ENCODE results near the gene ILF3. TPM values are rescaled to one million over a fixed set of nuclear protein-coding genes. Genes with fewer than 3 reads are reported as not detected.

ILF3 gene
- total and polyA plus RNA-seq, 2 experiments from 2014 or later = 573 to 616 TPM

- TF ChIP-seq, protein P1, sequence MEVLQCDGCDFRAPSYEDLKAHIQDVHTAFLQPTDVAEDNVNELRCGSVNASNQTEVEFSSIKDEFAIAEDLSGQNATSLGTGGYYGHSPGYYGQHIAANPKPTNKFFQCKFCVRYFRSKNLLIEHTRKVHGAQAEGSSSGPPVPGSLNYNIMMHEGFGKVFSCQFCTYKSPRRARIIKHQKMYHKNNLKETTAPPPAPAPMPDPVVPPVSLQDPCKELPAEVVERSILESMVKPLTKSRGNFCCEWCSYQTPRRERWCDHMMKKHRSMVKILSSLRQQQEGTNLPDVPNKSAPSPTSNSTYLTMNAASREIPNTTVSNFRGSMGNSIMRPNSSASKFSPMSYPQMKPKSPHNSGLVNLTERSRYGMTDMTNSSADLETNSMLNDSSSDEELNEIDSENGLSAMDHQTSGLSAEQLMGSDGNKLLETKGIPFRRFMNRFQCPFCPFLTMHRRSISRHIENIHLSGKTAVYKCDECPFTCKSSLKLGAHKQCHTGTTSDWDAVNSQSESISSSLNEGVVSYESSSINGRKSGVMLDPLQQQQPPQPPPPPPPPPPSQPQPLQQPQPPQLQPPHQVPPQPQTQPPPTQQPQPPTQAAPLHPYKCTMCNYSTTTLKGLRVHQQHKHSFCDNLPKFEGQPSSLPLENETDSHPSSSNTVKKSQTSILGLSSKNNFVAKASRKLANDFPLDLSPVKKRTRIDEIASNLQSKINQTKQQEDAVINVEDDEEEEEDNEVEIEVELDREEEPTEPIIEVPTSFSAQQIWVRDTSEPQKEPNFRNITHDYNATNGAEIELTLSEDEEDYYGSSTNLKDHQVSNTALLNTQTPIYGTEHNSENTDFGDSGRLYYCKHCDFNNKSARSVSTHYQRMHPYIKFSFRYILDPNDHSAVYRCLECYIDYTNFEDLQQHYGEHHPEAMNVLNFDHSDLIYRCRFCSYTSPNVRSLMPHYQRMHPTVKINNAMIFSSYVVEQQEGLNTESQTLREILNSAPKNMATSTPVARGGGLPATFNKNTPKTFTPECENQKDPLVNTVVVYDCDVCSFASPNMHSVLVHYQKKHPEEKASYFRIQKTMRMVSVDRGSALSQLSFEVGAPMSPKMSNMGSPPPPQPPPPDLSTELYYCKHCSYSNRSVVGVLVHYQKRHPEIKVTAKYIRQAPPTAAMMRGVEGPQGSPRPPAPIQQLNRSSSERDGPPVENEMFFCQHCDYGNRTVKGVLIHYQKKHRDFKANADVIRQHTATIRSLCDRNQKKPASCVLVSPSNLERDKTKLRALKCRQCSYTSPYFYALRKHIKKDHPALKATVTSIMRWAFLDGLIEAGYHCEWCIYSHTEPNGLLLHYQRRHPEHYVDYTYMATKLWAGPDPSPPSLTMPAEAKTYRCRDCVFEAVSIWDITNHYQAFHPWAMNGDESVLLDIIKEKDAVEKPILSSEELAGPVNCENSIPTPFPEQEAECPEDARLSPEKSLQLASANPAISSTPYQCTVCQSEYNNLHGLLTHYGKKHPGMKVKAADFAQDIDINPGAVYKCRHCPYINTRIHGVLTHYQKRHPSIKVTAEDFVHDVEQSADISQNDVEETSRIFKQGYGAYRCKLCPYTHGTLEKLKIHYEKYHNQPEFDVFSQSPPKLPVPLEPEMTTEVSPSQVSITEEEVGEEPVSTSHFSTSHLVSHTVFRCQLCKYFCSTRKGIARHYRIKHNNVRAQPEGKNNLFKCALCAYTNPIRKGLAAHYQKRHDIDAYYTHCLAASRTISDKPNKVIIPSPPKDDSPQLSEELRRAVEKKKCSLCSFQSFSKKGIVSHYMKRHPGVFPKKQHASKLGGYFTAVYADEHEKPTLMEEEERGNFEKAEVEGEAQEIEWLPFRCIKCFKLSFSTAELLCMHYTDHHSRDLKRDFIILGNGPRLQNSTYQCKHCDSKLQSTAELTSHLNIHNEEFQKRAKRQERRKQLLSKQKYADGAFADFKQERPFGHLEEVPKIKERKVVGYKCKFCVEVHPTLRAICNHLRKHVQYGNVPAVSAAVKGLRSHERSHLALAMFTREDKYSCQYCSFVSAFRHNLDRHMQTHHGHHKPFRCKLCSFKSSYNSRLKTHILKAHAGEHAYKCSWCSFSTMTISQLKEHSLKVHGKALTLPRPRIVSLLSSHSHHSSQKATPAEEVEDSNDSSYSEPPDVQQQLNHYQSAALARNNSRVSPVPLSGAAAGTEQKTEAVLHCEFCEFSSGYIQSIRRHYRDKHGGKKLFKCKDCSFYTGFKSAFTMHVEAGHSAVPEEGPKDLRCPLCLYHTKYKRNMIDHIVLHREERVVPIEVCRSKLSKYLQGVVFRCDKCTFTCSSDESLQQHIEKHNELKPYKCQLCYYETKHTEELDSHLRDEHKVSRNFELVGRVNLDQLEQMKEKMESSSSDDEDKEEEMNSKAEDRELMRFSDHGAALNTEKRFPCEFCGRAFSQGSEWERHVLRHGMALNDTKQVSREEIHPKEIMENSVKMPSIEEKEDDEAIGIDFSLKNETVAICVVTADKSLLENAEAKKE (CRISPR knock-in tag; IDR thresholded peaks at IDR 0.05) = no peak
- TF ChIP-seq CTCF (conservative IDR thresholded peaks at IDR 0.05; ENCODE audit: low read depth in 2 of 2) = no peak
These were observed 12.9 kb upstream of the ILF3 start (continued) for GRCh38 chr19:10641248-10641647.

DNA sequence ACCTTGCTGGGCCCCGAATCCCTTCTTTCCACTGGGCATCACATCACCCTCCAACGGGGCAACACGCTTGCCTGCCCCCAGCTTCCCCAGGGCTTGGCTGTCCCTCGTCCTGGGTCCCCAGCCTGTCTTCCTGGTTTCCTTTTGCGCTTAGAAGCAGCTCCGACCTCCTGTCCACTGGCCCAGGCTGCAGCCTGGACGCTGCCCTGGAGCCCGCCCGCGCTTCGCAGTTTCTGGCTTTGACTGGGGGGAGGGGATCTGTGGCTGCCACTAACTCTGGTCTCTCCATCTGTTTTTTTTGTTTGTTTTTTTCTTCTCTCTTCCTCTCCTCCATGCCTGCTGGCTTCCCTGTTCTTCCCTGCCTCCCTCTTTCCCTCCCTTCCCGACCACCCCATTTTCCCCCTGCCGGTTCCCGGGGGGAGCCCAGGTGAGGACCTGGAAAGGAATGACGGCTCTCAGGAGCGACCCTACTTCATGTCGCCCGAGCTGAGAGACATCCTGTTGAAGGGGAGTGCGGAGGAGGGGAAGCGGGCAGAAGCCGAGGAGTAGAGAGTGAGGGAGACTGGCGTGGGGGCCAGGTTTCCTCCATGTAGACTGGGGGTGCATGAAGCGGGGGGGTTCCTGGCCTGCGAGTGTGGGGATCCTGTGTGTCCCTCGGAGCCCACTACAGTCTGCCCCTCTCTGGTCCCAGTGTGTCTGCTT is 11.5 kb upstream of the ILF3 start:
- Histone ChIP-seq H3K4me1 (ENCODE audit: insufficient read depth) (peaks cover 19% of the 10 kb centered on the region), H3F3A (replicated peaks; ENCODE audit: low read depth) (peaks cover 16% of the 10 kb centered on the region; the same call in 1 of the 2 replicates), H3K9me2 (ENCODE audit: insufficient read depth) (no peaks in the 10 kb centered on the region), H2AFZ (no peak overlapping the region), H3K27me3 (ENCODE audit: insufficient read depth) (no peaks in the 10 kb centered on the region), H3K4me2 (peak overlapping the region; percentile 48), H4K20me1 (replicated peaks; ENCODE audit: insufficient read depth) (peaks cover 7% of the 10 kb centered on the region; the same call in 1 of the 2 replicates), H3K4me3 (no peak overlapping the region), H3K27ac (ENCODE audit: low read depth) (peak overlapping the region; percentile 94), H3K36me3 (ENCODE audit: insufficient read depth) (peaks cover 8% of the 10 kb centered on the region; the same call in 1 of the 2 replicates), H3K79me2 (replicated peaks; ENCODE audit: insufficient read depth) (no peaks in the 10 kb centered on the region)
- peak overlapping the region; percentile 19; the same call in 1 of the 3 replicates for H3K4me3 Mint-ChIP-seq
- H3K36me3 Mint-ChIP-seq (ENCODE audit: low read depth) = peaks cover 50% of the 10 kb centered on the region
- no peak for DNase-seq (ENCODE audit: low spot score)
- peak overlapping the region; percentile 92 for H3K27ac Mint-ChIP-seq
- peaks cover 34% of the 10 kb centered on the region for H3K4me1 Mint-ChIP-seq
- peaks cover 21% of the 10 kb centered on the region for H3K27me3 Mint-ChIP-seq (ENCODE audit: insufficient read depth, low read depth, poor library complexity)
- H3K9me3 Mint-ChIP-seq = no peaks in the 10 kb centered on the region
- ATAC-seq = no peak
- no peak for TF ChIP-seq CREB1 (CRISPR knock-in tag; IDR thresholded peaks at IDR 0.05; ENCODE audit: low read depth)
- no peak for TF ChIP-seq EZH2phosphoT487 (IDR thresholded peaks at IDR 0.05; ENCODE audit: unreplicated experiment)
- TF ChIP-seq, protein P2, sequence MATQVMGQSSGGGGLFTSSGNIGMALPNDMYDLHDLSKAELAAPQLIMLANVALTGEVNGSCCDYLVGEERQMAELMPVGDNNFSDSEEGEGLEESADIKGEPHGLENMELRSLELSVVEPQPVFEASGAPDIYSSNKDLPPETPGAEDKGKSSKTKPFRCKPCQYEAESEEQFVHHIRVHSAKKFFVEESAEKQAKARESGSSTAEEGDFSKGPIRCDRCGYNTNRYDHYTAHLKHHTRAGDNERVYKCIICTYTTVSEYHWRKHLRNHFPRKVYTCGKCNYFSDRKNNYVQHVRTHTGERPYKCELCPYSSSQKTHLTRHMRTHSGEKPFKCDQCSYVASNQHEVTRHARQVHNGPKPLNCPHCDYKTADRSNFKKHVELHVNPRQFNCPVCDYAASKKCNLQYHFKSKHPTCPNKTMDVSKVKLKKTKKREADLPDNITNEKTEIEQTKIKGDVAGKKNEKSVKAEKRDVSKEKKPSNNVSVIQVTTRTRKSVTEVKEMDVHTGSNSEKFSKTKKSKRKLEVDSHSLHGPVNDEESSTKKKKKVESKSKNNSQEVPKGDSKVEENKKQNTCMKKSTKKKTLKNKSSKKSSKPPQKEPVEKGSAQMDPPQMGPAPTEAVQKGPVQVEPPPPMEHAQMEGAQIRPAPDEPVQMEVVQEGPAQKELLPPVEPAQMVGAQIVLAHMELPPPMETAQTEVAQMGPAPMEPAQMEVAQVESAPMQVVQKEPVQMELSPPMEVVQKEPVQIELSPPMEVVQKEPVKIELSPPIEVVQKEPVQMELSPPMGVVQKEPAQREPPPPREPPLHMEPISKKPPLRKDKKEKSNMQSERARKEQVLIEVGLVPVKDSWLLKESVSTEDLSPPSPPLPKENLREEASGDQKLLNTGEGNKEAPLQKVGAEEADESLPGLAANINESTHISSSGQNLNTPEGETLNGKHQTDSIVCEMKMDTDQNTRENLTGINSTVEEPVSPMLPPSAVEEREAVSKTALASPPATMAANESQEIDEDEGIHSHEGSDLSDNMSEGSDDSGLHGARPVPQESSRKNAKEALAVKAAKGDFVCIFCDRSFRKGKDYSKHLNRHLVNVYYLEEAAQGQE (IDR thresholded peaks at IDR 0.05; ENCODE audit: unreplicated experiment) = no peak
- TF ChIP-seq CTCF (conservative IDR thresholded peaks at IDR 0.05; ENCODE audit: low read depth in 2 of 2) = no peak
- no peak for TF ChIP-seq ZNF114 (CRISPR knock-in tag; IDR thresholded peaks at IDR 0.05)
- TF ChIP-seq JUNB (IDR thresholded peaks at IDR 0.05; ENCODE audit: unreplicated experiment) = no peak
- TF ChIP-seq EZH2 (IDR thresholded peaks at IDR 0.05; ENCODE audit: low read depth, unreplicated experiment) = no peak
